Measurements from ENCODE around the gene GRN.

The GRN gene

DNA sequence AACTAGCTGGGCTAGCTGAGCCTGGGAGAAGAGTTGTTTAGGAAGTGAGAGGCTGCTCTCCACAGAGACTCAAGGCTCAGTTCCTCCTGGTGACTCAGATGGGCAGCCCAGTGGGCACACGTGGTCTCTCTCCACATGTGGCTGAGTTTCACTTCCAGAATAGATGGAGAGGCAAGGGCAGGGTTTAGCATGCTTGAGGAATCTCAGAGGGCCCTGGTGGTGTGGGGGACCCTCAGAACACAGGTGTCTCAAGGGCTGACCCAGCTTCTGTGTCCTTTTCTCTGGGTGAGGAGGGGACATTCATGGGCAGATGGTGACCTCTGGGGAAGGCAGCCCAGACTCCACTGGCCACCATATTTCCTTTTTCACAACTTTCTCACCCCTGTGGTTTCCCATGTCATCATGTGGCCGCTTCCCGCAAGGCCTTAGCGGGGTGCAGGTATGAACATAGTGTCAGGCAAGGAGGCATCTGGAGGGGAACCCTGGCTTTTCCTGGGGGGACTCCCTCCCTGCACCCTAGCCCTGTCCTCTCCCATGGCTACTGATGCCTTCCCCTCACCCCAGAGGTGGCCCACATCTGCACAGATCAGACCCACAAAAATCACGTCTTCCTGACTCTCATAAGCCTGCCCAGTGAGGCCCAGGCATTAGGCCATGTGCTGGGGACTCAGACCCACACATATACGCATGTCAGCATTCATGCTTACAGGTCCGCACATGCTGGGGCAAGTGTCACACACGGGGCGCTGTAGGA, 3.3 kb downstream of the GRN start:
- Histone ChIP-seq H3K9ac (ENCODE audit: low read depth, low read length) (no peak overlapping the region), H3K27ac (ENCODE audit: low read depth, low read length) (no peak overlapping the region), H3K27me3 (ENCODE audit: insufficient read depth, low read length) (no peaks in the 10 kb centered on the region; the same call in 1 of the 2 replicates), H3K4me3 (ENCODE audit: low read length) (no peak overlapping the region), H3K9me3 (ENCODE audit: insufficient read depth, low read depth, low read length) (no peaks in the 10 kb centered on the region), H3K36me3 (ENCODE audit: insufficient read depth, low read length) (peaks cover 14% of the 10 kb centered on the region), H3K4me1 (ENCODE audit: insufficient read depth, low read length) (no peaks in the 10 kb centered on the region; the same call in 1 of the 2 replicates)
- 90% methylated on average over 9 of the region's 9 CpGs for WGBS

DNA sequence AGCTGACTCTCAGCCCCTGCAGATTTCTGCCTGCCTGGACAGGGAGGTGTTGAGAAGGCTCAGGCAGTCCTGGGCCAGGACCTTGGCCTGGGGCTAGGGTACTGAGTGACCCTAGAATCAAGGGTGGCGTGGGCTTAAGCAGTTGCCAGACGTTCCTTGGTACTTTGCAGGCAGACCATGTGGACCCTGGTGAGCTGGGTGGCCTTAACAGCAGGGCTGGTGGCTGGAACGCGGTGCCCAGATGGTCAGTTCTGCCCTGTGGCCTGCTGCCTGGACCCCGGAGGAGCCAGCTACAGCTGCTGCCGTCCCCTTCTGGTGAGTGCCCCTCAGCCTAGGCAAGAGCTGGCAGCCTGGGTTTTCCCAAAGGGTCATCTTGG, 3.9 kb downstream of the GRN start:
- Histone ChIP-seq H3K9ac (ENCODE audit: low read depth, low read length) (no peak overlapping the region), H3K27ac (ENCODE audit: low read depth, low read length) (no peak overlapping the region), H3K4me3 (ENCODE audit: low read length) (no peak overlapping the region), H3K9me3 (ENCODE audit: insufficient read depth, low read depth, low read length) (no peaks in the 10 kb centered on the region), H3K36me3 (ENCODE audit: insufficient read depth, low read length) (peaks cover 14% of the 10 kb centered on the region), H3K4me1 (ENCODE audit: insufficient read depth, low read length) (no peaks in the 10 kb centered on the region; the same call in 1 of the 2 replicates), H3K27me3 (ENCODE audit: insufficient read depth, low read length) (no peaks in the 10 kb centered on the region)
- 92% methylated on average over 6 of the region's 6 CpGs for WGBS

DNA sequence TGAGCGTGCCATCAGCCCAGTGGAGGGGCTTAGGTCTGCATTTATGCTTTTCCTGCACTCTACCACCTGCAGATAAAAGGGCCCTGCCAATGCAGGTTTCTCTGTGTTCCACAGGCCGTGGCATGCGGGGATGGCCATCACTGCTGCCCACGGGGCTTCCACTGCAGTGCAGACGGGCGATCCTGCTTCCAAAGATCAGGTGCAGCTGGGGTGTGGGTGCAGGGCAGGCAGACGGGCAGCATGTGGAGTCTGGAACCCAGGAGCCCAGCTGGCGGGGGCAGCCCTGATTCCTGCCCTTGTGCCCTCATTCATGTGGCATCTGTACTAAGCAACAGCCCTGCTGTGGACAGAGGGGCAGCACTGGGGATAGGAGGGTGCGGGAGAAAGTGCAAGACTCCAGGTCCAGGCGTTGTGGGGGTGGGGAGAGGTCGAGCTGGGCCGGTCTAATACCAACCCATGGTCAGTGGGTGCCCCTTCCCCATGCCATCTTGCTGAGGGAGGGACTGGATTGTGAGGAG, 4.5 kb downstream of the GRN start:
- Histone ChIP-seq H3K4me1 (ENCODE audit: insufficient read depth, low read length) (no peaks in the 10 kb centered on the region; the same call in 1 of the 2 replicates), H3K27ac (ENCODE audit: low read depth, low read length) (no peak overlapping the region), H3K36me3 (ENCODE audit: insufficient read depth, low read length) (peaks cover 14% of the 10 kb centered on the region), H3K9ac (ENCODE audit: low read depth, low read length) (no peak overlapping the region), H3K9me3 (ENCODE audit: insufficient read depth, low read depth, low read length) (no peaks in the 10 kb centered on the region), H3K27me3 (ENCODE audit: insufficient read depth, low read length) (no peaks in the 10 kb centered on the region), H3K4me3 (ENCODE audit: low read length) (no peak overlapping the region)
- WGBS, result 91% methylated on average over 12 of the region's 12 CpGs

DNA sequence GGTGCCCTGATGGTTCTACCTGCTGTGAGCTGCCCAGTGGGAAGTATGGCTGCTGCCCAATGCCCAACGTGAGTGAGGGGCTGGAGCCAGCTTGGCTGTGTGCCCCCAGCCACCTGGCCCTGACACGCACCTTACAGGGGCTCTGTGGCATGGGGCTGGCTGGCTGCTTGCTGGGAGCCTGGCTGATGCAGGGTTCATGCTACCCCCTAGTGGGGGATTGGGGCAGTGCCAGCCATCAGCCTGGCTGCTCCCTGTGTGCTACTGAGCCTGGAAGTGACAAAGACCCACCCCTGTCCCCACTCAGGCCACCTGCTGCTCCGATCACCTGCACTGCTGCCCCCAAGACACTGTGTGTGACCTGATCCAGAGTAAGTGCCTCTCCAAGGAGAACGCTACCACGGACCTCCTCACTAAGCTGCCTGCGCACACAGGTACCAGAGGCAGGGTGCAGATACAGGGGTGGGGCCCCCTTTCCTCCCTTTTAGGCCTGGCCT, 5.7 kb downstream of the GRN start:
- Histone ChIP-seq H3K4me1 (ENCODE audit: insufficient read depth, low read length) (no peaks in the 10 kb centered on the region; the same call in 1 of the 2 replicates), H3K27me3 (ENCODE audit: insufficient read depth, low read length) (no peaks in the 10 kb centered on the region), H3K36me3 (ENCODE audit: insufficient read depth, low read length) (peaks cover 14% of the 10 kb centered on the region), H3K27ac (ENCODE audit: low read depth, low read length) (no peak overlapping the region), H3K4me3 (ENCODE audit: low read length) (no peak overlapping the region), H3K9ac (ENCODE audit: low read depth, low read length) (no peak overlapping the region), H3K9me3 (ENCODE audit: insufficient read depth, low read depth, low read length) (no peaks in the 10 kb centered on the region)
- WGBS, result 81% methylated on average over 6 of the region's 6 CpGs

DNA sequence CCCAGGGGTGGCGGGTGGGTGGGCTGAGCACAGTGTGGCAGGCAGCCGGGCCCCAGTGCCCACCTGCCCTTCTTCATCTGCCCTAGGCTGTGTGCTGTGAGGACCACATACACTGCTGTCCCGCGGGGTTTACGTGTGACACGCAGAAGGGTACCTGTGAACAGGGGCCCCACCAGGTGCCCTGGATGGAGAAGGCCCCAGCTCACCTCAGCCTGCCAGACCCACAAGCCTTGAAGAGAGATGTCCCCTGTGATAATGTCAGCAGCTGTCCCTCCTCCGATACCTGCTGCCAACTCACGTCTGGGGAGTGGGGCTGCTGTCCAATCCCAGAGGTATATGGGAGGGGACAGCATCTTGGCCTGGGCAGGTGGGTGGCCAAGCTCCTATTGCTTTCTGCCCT, 6.4 kb downstream of the GRN start:
- 94% methylated on average over 8 of the region's 8 CpGs for WGBS
- H3K27me3 ChIP-seq (ENCODE audit: insufficient read depth, low read length), result no peaks in the 10 kb centered on the region
- peaks cover 16% of the 10 kb centered on the region for H3K36me3 ChIP-seq (ENCODE audit: insufficient read depth, low read length)
- no peak overlapping the region for H3K4me3 ChIP-seq (ENCODE audit: low read length)
- H3K4me1 ChIP-seq (ENCODE audit: insufficient read depth, low read length), result no peaks in the 10 kb centered on the region
- no peaks in the 10 kb centered on the region for H3K9me3 ChIP-seq (ENCODE audit: insufficient read depth, low read depth, low read length)
- no peak overlapping the region for H3K9ac ChIP-seq (ENCODE audit: low read depth, low read length)
- H3K27ac ChIP-seq (ENCODE audit: low read depth, low read length), result no peak overlapping the region

DNA sequence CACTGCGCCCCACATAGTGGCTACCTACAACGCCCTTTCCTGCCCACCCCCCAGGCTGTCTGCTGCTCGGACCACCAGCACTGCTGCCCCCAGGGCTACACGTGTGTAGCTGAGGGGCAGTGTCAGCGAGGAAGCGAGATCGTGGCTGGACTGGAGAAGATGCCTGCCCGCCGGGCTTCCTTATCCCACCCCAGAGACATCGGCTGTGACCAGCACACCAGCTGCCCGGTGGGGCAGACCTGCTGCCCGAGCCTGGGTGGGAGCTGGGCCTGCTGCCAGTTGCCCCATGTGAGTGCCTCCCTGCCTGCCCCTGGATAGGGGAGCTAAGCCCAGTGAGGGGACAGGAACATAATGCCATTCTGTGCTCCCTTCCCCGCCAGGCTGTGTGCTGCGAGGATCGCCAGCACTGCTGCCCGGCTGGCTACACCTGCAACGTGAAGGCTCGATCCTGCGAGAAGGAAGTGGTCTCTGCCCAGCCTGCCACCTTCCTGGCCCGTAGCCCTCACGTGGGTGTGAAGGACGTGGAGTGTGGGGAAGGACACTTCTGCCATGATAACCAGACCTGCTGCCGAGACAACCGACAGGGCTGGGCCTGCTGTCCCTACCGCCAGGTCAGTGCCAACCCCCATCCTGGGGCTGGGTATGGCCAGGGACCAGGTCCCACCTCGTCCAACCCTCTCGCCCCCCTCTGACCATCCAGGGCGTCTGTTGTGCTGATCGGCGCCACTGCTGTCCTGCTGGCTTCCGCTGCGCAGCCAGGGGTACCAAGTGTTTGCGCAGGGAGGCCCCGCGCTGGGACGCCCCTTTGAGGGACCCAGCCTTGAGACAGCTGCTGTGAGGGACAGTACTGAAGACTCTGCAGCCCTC, 7.1 kb downstream of the GRN start:
- Histone ChIP-seq H3K4me1 (ENCODE audit: insufficient read depth, low read length) (no peaks in the 10 kb centered on the region), H3K27ac (ENCODE audit: low read depth, low read length) (no peak overlapping the region), H3K27me3 (ENCODE audit: insufficient read depth, low read length) (no peaks in the 10 kb centered on the region), H3K9me3 (ENCODE audit: insufficient read depth, low read depth, low read length) (no peaks in the 10 kb centered on the region), H3K4me3 (ENCODE audit: low read length) (no peak overlapping the region), H3K9ac (ENCODE audit: low read depth, low read length) (no peak overlapping the region), H3K36me3 (ENCODE audit: insufficient read depth, low read length) (peaks cover 16% of the 10 kb centered on the region)
- WGBS, result 94% methylated on average over 36 of the region's 36 CpGs

DNA sequence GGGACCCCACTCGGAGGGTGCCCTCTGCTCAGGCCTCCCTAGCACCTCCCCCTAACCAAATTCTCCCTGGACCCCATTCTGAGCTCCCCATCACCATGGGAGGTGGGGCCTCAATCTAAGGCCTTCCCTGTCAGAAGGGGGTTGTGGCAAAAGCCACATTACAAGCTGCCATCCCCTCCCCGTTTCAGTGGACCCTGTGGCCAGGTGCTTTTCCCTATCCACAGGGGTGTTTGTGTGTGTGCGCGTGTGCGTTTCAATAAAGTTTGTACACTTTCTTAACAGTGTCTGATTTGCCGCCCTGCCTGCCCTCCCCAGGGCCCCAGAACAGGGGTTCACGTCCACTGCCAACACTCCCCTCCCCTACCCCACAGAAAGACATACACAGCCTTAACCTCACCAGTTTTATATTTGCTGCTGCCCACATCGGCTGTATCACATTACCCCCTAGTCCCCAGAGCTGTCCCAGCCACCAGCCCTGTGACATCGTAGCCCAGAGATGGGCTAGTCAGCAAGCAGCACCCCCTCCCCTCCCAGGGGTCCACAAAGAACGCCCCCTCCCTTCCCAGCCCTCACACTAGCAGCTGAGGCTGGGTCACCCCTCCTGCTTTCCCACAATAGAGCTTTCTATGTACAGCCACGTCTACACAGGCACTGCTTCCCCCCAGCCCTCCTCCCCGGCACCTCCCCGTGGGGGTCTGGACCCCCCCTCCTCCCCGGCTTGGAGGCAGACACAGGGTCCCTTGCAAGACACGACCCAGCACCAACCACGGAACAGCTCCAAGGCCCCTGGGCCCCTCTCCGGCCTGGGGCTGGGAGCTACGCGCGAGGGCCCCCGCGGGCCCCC, 7.9 kb downstream of the GRN start:
- WGBS, result 56% methylated on average over 22 of the region's 22 CpGs
- Histone ChIP-seq H3K27ac (ENCODE audit: low read depth, low read length) (no peak overlapping the region), H3K36me3 (ENCODE audit: insufficient read depth, low read length) (peaks cover 16% of the 10 kb centered on the region), H3K4me1 (ENCODE audit: insufficient read depth, low read length) (no peaks in the 10 kb centered on the region), H3K27me3 (ENCODE audit: insufficient read depth, low read length) (no peaks in the 10 kb centered on the region), H3K9me3 (ENCODE audit: insufficient read depth, low read depth, low read length) (no peaks in the 10 kb centered on the region), H3K9ac (ENCODE audit: low read depth, low read length) (peak overlapping the region; percentile 61; the same call in 1 of the 2 replicates), H3K4me3 (ENCODE audit: low read length) (peak overlapping the region; percentile 60)

DNA sequence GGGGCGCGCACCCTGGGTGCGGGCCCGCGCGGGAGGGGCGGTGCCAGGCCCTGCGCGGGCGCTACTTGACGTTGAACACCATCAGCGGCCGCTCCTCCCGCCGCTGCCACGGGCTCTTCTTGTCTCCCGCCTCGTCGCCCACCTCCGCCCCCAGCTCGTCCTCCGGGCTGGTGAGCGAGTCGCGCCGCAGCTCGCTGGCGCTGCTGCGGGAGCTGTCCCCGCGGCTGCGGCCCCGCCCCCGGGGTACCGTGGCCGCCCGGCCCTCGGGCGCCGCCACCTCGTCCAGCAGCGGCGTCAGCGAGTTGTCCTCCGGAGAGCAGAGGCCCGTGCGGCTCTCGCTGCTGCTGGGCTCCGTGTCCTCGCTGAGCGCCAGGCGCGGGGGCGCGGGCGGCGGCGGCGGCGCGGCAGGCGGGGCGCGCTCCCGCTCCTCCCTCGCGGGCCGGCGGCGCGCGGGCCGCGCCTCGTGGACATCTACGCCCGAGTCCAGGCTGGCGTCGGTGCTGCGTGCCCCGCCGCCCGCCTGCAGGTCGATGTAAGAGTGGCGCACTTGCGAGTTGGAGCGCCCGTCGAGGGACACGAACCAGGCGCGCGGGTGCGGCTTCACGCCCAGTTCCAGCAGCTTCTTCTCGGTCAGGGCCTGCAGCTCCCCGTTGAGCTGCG, 8.7 kb downstream of the GRN start:
- H3K9me3 ChIP-seq (ENCODE audit: insufficient read depth, low read depth, low read length), result no peaks in the 10 kb centered on the region
- H3K27ac ChIP-seq (ENCODE audit: low read depth, low read length), result no peak overlapping the region
- no peaks in the 10 kb centered on the region for H3K4me1 ChIP-seq (ENCODE audit: insufficient read depth, low read length)
- WGBS, result 3% methylated on average over 98 of the region's 98 CpGs
- peaks cover 16% of the 10 kb centered on the region for H3K36me3 ChIP-seq (ENCODE audit: insufficient read depth, low read length)
- peak overlapping the region; percentile 61; the same call in 1 of the 2 replicates for H3K9ac ChIP-seq (ENCODE audit: low read depth, low read length)
- no peaks in the 10 kb centered on the region for H3K27me3 ChIP-seq (ENCODE audit: insufficient read depth, low read length)
- peak overlapping the region; percentile 60 for H3K4me3 ChIP-seq (ENCODE audit: low read length)

DNA sequence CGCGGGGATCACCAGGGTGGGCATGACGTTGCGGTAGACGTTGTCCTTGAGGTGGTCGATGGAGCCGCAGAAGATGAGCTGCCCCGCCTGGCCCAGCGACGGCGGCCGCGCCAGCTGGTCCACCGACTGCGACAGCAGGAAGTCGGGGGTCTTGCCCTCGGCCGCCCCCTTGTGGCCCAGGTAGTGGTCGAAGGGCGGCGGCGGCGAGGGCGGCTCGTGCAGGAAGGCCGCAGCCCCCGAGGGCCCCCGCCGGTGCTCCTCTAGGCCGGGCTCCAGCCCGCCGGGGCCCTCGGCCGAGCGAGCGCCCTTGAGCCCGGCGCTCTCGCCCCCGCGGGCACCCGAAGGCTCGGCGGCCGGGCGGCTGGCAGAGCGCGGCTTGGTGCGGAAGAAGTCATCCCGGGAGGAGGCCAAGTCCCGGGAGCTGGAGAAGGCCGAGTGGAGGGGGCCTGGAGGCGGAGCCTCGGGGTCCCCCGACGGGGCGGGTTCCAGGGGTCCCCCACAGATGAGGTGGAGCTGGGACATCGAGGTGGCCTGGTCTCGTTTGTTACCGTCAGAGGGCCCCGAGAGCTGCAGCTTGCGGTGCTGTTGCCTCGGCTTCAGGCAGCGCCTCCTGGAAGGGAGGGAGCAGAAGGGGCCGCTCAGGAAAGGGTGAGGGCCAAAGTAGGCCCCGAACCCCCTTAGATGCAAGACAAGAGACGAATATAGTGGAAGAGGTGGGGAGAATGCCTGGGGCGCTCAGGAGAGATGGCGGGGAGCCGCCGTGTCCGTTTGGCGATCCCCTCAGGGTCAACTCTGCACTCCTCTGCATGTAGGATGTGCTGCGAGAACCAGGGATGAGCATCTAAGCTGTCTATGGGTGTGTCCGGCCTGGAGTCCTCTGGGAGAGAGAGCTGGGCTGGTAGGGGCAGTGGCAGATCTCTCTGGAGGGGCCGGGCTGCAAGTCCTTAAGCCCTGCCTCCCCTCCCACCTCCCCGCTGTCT, 9.8 kb downstream of the GRN start:
- 31% methylated on average over 77 of the region's 77 CpGs for whole genome bisulfite sequencing
- Histone ChIP-seq H3K4me1 (ENCODE audit: insufficient read depth, low read length) (no peaks in the 10 kb centered on the region), H3K9me3 (ENCODE audit: insufficient read depth, low read depth, low read length) (no peaks in the 10 kb centered on the region), H3K4me3 (ENCODE audit: low read length) (peak overlapping the region; percentile 60), H3K9ac (ENCODE audit: low read depth, low read length) (peak overlapping the region; percentile 38; the same call in 1 of the 2 replicates), H3K36me3 (ENCODE audit: insufficient read depth, low read length) (peaks cover 20% of the 10 kb centered on the region), H3K27me3 (ENCODE audit: insufficient read depth, low read length) (no peaks in the 10 kb centered on the region), H3K27ac (ENCODE audit: low read depth, low read length) (no peak overlapping the region)

Measured in HUES64 (cell line).